ENCODE measurements around the gene EVA1C.
"Not testable (repeated sequence)": the region's sequence is repeated elsewhere in the genome, so short reads cannot be mapped to it uniquely, and the experiment has no call there.

The EVA1C gene

DNA sequence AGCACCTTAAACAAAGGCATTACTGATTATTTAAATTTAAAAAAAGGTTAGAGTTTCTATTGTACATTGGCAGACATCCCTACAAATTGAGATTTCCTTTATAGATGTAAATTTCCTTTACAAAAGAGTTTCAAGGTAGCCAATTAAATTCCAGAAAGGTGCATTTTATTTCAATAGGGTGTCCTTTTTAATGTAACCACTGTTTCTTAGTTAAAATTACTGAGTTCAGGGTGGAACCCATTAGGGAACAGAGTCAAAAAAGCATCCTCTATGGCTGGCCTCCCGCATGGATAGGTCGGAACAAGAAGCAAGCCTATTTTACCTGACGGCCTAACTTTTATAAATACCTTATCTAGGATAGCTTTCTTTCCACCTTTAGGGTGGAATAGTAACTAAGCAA, 148.4 kb downstream of the EVA1C start:
- no peaks in the 10 kb centered on the region for H3K4me1 ChIP-seq (ENCODE audit: insufficient read depth, insufficient read length)
- no peaks in the 10 kb centered on the region for H3K36me3 ChIP-seq (ENCODE audit: insufficient read depth, insufficient read length, low read length)
- H3K9me3 ChIP-seq (ENCODE audit: insufficient read depth, low read length) = peaks cover 14% of the 10 kb centered on the region
- no peak overlapping the region for H3K4me3 ChIP-seq (ENCODE audit: insufficient read length, low read depth)
- TF ChIP-seq ZNF274 (IDR thresholded peaks at IDR 0.05; ENCODE audit: low read depth, low read length) (no peak), YY1 (IDR thresholded peaks at IDR 0.05; ENCODE audit: insufficient read depth, insufficient read length) (no peak), SUZ12 (IDR thresholded peaks at IDR 0.05; ENCODE audit: extremely low read depth, insufficient read depth, insufficient read length) (no peak)
- DNase-seq (ENCODE audit: low read depth, low spot score) = peak; percentile 48
- H3K27me3 ChIP-seq (ENCODE audit: insufficient read depth, insufficient read length) = no peaks in the 10 kb centered on the region
- no peak overlapping the region for H3K9ac ChIP-seq (ENCODE audit: insufficient read length, low read depth)

DNA sequence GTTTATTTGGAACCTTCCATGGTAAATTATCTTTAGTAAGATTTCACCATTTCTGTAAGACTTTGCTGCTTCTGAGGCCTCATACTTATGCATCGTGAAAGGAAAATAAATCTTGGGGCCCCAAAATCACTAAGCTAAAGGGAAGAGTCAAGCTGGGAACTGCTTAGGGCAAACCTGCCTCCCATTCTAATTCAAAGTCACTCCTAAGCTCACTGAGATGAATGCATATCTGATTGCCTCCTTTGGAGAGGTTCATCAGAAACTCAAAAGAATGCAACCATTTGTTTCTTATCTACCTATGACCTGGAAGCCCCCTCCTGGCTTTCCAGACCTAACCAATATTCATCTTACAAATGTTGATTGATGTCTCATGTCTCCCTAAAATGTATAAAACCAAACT, 149.0 kb downstream of the EVA1C start:
- H3K9me3 ChIP-seq (ENCODE audit: insufficient read depth, low read length) = peaks cover 14% of the 10 kb centered on the region
- not testable (repeated sequence) for H3K9ac ChIP-seq (ENCODE audit: insufficient read length, low read depth); H3K36me3 ChIP-seq (ENCODE audit: insufficient read depth, insufficient read length, low read length); H3K27me3 ChIP-seq (ENCODE audit: insufficient read depth, insufficient read length); H3K4me3 ChIP-seq (ENCODE audit: insufficient read length, low read depth); H3K4me1 ChIP-seq (ENCODE audit: insufficient read depth, insufficient read length)
- peak; percentile 65 for DNase-seq (ENCODE audit: low read depth, low spot score)

DNA sequence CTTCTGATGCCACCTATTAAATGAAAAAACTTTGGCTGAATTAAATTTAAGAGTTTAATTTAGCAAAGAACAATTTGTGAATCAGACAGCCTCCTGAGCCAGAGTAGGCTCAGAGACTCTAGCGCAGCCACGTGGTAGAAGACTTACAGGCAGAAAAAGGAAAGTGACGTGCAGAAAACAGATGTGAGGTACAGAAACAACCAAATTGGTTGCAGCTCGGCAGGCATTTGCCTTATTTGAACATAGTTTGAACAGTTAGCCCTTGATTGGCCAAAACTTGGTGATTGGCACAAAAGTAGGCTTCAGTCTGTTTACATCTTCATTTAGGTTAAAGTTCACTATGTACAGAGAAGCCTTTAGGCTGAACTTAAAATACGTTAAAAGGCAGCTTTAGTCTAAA, 149.9 kb downstream of the EVA1C start:
- H3K9me3 ChIP-seq (ENCODE audit: insufficient read depth, low read length) = peaks cover 14% of the 10 kb centered on the region
- H3K4me1 ChIP-seq (ENCODE audit: insufficient read depth, insufficient read length) = no peaks in the 10 kb centered on the region
- H3K9ac ChIP-seq (ENCODE audit: insufficient read length, low read depth) = no peak overlapping the region
- DNase-seq (ENCODE audit: low read depth, low spot score) = peak; percentile 66
- peaks cover 1% of the 10 kb centered on the region for H3K27me3 ChIP-seq (ENCODE audit: insufficient read depth, insufficient read length)
- TF ChIP-seq ZNF274 (IDR thresholded peaks at IDR 0.05; ENCODE audit: low read depth, low read length) (no peak), SUZ12 (IDR thresholded peaks at IDR 0.05; ENCODE audit: extremely low read depth, insufficient read depth, insufficient read length) (no peak), YY1 (IDR thresholded peaks at IDR 0.05; ENCODE audit: insufficient read depth, insufficient read length) (no peak)
- H3K4me3 ChIP-seq (ENCODE audit: insufficient read length, low read depth) = no peak overlapping the region
- no peaks in the 10 kb centered on the region for H3K36me3 ChIP-seq (ENCODE audit: insufficient read depth, insufficient read length, low read length)

DNA sequence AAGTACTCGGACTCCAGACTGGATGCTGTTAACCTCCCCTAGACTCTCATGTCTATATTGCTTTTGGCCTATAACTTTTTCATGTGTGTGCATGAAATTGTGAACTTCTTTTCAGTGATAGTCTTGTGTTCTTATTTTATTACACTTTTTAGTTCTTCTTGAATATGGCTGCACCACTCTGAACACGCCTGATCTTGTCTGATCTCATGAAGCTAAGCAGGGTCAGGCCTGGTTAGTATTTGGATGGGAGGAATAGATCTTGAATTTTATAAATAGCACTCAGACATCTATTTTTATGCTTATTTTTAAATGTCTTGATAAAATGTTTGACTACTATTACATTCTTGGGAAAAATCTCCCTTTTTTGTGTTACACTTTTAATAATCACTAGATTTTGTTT, 150.4 kb downstream of the EVA1C start:
- no peak overlapping the region for H3K9ac ChIP-seq (ENCODE audit: insufficient read length, low read depth)
- TF ChIP-seq YY1 (IDR thresholded peaks at IDR 0.05; ENCODE audit: insufficient read depth, insufficient read length) = no peak
- no peak for TF ChIP-seq SUZ12 (IDR thresholded peaks at IDR 0.05; ENCODE audit: extremely low read depth, insufficient read depth, insufficient read length)
- TF ChIP-seq ZNF274 (IDR thresholded peaks at IDR 0.05; ENCODE audit: low read depth, low read length) = no peak
- H3K4me3 ChIP-seq (ENCODE audit: insufficient read length, low read depth) = no peak overlapping the region
- peaks cover 14% of the 10 kb centered on the region for H3K9me3 ChIP-seq (ENCODE audit: insufficient read depth, low read length)
- H3K36me3 ChIP-seq (ENCODE audit: insufficient read depth, insufficient read length, low read length) = no peaks in the 10 kb centered on the region
- DNase-seq (ENCODE audit: low read depth, low spot score) = no peak
- no peaks in the 10 kb centered on the region for H3K4me1 ChIP-seq (ENCODE audit: insufficient read depth, insufficient read length)
- peaks cover 3% of the 10 kb centered on the region for H3K27me3 ChIP-seq (ENCODE audit: insufficient read depth, insufficient read length)
